Urinary bladder (tissue), 4 donors: ENCODE results near the gene RMDN3. TPM values are rescaled to one million over a fixed set of nuclear protein-coding genes. Genes with fewer than 3 reads are reported as not detected.

Source experiments
- DNase-seq: peaks from one replicate; pipeline ENCODE4 v3.0.0-alpha.2; 2015; ENCODE audit errors: extremely low spot score
- H3K27ac ChIP-seq: one replicate; pipeline ENCODE4 v1.5.1; 2013; ENCODE audit warnings: low read depth, mild to moderate bottlenecking, moderate library complexity
- H3K36me3 ChIP-seq: one replicate; pipeline ENCODE4 v1.6.1; 2013; ENCODE audit warnings: mild to moderate bottlenecking, moderate library complexity; ENCODE audit not compliant: insufficient read depth
- H3K4me1 ChIP-seq: one replicate; pipeline ENCODE4 v1.6.1; 2013; ENCODE audit warnings: mild to moderate bottlenecking, moderate library complexity; ENCODE audit not compliant: insufficient read depth
- H3K4me3 ChIP-seq: one replicate; pipeline ENCODE4 v1.5.1; 2013; ENCODE audit warnings: low read depth, low read length
- WGBS: extraction: QIAGEN DNeasy Blood & Tissue Kit; methylation state at CpG from one replicate; pipeline ENCODE4 v1.1.7; 2013; 5-methylcytosine and 5-hydroxymethylcytosine counted together
- polyA plus RNA-seq: library from polyadenylated mRNA; stranded (reverse); fragments of 200-250 nt; gene quantifications from one replicate; pipeline ENCODE4 v1.2.3, GENCODE V29; 2013
- small RNA-seq: library from RNA; depleted of rRNA; stranded (forward); fragments of <200 nt; gene quantifications from one replicate; pipeline ENCODE3, GENCODE V24; 2014
- total RNA-seq: library from RNA; depleted of rRNA; stranded (reverse); fragments of >200 nt; gene quantifications from one replicate; pipeline ENCODE4 v1.2.3, GENCODE V29; 2014
- donor health status: healthy with polysubstance abuse.
- donor health status: healthy.

RMDN3 gene
- total and polyA plus RNA-seq, 2 donors: 13.0 to 35.2 TPM

DNA sequence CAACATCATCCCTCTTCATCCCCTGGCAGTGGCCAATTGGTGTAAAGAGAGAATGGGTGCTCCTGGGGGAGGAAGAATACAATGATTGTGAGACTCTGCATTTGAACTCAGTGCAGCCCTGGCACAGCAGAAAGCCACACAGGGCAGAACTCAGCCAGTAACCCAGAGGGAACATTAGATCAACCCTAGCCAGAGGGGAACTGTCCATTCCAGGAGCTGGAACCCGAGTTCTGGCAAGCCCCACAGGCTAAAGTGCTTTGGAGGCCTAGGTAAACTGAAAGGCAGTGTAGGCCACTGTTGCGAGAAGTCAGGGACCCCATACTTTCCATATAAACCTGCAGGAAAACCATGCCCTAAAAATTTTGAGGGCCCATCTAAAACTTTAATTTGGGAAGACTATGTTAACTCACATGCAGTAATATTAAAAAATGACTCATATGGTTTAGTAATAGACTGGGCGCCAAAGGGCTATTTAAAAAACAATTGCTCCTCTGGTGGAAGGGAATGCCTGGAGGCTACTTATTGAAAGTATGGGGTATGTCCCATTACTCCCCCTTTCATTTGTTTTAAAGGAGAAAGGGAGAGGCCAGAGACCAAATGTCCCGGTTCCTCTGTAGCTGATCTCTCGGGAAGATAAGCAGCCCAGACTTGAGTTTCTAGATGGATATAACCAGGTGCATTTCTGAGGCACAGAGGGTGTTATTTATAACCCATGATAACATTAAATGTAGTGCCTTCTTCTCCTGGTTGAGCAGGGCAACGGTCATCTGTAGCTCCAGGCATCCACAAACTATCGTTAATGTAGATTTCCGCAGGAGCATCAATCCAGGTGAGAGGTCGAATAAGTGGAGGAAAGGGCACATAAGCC, 65.9 kb downstream of the RMDN3 start:
- Histone ChIP-seq H3K27ac (no peak overlapping the region), H3K4me3 (no peak overlapping the region), H3K36me3 (no peaks in the 10 kb centered on the region), H3K4me1 (no peaks in the 10 kb centered on the region)
- no peak for DNase-seq
- WGBS: 80% methylated on average over 9 of the region's 9 CpGs

Small RNA genes within 50 kb of the gene (small RNA-seq; reads per million reads assigned to genes)
- not detected for gene SUMO2P15

Other genes starting within 250 kb of the RMDN3 start
- 20.8 TPM for gene CCDC32, start 190.2 kb downstream of the RMDN3 start, total RNA-seq
- 29.4 TPM for gene CCDC32, start 190.2 kb downstream of the RMDN3 start, polyA plus RNA-seq
- gene RPUSD2, start 186.0 kb downstream of the RMDN3 start, total RNA-seq: 5.9 TPM
- gene RPUSD2, start 186.0 kb downstream of the RMDN3 start, polyA plus RNA-seq: 11.7 TPM
- 39.5 TPM for gene KNL1, start 161.0 kb downstream of the RMDN3 start, total RNA-seq
- 0.35 TPM for gene KNL1, start 161.0 kb downstream of the RMDN3 start, polyA plus RNA-seq
- 2.2 TPM for gene RAD51, start 60.1 kb downstream of the RMDN3 start, total RNA-seq
- 0.98 TPM for gene RAD51, start 60.1 kb downstream of the RMDN3 start, polyA plus RNA-seq
- 2.9 TPM for gene GCHFR, start 8.8 kb upstream of the RMDN3 start, total RNA-seq
- gene GCHFR, start 8.8 kb upstream of the RMDN3 start, polyA plus RNA-seq: 28.7 TPM
- gene C15orf62, start 14.7 kb upstream of the RMDN3 start, total RNA-seq: 0.11 TPM
- gene C15orf62, start 14.7 kb upstream of the RMDN3 start, polyA plus RNA-seq: 1.2 TPM
- 20.3 TPM for gene ZFYVE19, start 51.8 kb upstream of the RMDN3 start, total RNA-seq
- 26.4 TPM for gene ZFYVE19, start 51.8 kb upstream of the RMDN3 start, polyA plus RNA-seq
- 17.9 TPM for gene DNAJC17, start 52.2 kb upstream of the RMDN3 start, total RNA-seq
- 45.6 TPM for gene DNAJC17, start 52.2 kb upstream of the RMDN3 start, polyA plus RNA-seq
- not detected for gene PPP1R14D, start 73.5 kb upstream of the RMDN3 start, total RNA-seq
- not detected for gene PPP1R14D, start 73.5 kb upstream of the RMDN3 start, polyA plus RNA-seq
- gene SPINT1, start 88.8 kb upstream of the RMDN3 start, total RNA-seq: 31.4 TPM
- gene SPINT1, start 88.8 kb upstream of the RMDN3 start, polyA plus RNA-seq: 17.4 TPM
- 9.3 TPM for gene RHOV, start 119.0 kb upstream of the RMDN3 start, total RNA-seq
- gene RHOV, start 119.0 kb upstream of the RMDN3 start, polyA plus RNA-seq: 4.0 TPM
- 15.1 TPM for gene VPS18, start 139.2 kb upstream of the RMDN3 start, total RNA-seq
- gene VPS18, start 139.2 kb upstream of the RMDN3 start, polyA plus RNA-seq: 19.3 TPM
- gene DLL4, start 174.1 kb upstream of the RMDN3 start, total RNA-seq: 11.8 TPM
- gene DLL4, start 174.1 kb upstream of the RMDN3 start, polyA plus RNA-seq: 11.2 TPM
- gene CHAC1, start 198.2 kb upstream of the RMDN3 start, total RNA-seq: 0.42 TPM
- gene CHAC1, start 198.2 kb upstream of the RMDN3 start, polyA plus RNA-seq: 1.8 TPM